ENCODE results near the gene SLC39A11.

- TF ChIP-seq, protein P1, sequence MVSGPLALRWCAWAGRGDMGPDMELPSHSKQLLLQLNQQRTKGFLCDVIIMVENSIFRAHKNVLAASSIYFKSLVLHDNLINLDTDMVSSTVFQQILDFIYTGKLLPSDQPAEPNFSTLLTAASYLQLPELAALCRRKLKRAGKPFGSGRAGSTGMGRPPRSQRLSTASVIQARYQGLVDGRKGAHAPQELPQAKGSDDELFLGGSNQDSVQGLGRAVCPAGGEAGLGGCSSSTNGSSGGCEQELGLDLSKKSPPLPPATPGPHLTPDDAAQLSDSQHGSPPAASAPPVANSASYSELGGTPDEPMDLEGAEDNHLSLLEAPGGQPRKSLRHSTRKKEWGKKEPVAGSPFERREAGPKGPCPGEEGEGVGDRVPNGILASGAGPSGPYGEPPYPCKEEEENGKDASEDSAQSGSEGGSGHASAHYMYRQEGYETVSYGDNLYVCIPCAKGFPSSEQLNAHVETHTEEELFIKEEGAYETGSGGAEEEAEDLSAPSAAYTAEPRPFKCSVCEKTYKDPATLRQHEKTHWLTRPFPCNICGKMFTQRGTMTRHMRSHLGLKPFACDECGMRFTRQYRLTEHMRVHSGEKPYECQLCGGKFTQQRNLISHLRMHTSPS (CRISPR knock-in tag; IDR thresholded peaks at IDR 0.05; ENCODE audit: low read depth), result no peak
- TF ChIP-seq RAD21 (CRISPR knock-in tag; IDR thresholded peaks at IDR 0.05) (no peak), NPAS2 (CRISPR knock-in tag; IDR thresholded peaks at IDR 0.05; ENCODE audit: borderline replicate concordance) (no peak), BHLHE40 (IDR thresholded peaks at IDR 0.05; ENCODE audit: low read length) (no peak), KDM2A (CRISPR knock-in tag; IDR thresholded peaks at IDR 0.05; ENCODE audit: borderline replicate concordance, low read depth) (no peak), POLR2A (IDR thresholded peaks at IDR 0.05; ENCODE audit: insufficient read depth in 1 of 2, low read depth in 2 of 2, low read length in 2 of 2) (no peak), HDAC2 (CRISPR knock-in tag; IDR thresholded peaks at IDR 0.05) (no peak), ZNF660 (CRISPR knock-in tag; IDR thresholded peaks at IDR 0.05; ENCODE audit: borderline replicate concordance, low read depth) (no peak), IRF2 (CRISPR knock-in tag; IDR thresholded peaks at IDR 0.05) (no peak), ATF3 (CRISPR knock-in tag; IDR thresholded peaks at IDR 0.05) (no peak), PITX1 (CRISPR knock-in tag; IDR thresholded peaks at IDR 0.05) (no peak), ZNF737 (CRISPR knock-in tag; IDR thresholded peaks at IDR 0.05; ENCODE audit: borderline replicate concordance) (no peak), NR2F6 (IDR thresholded peaks at IDR 0.05) (no peak), NR2F6 (CRISPR knock-in tag; IDR thresholded peaks at IDR 0.05) (no peak)
Observed at GRCh38 chr17:72887322-72887721, 205.2 kb downstream of the SLC39A11 start.

Measured in HepG2 (cell line).